NCI-H2196 treated with DMSO at 0.1 percent for 48 hours (cell line): ENCODE data around the gene IGIP.

ENCODE experiments used
- DNase-seq: peaks from one replicate; lab custom pipeline; 2025; ENCODE audit not compliant: unreplicated experiment; lab: John Stamatoyannopoulos, UW

Gene IGIP

DNA sequence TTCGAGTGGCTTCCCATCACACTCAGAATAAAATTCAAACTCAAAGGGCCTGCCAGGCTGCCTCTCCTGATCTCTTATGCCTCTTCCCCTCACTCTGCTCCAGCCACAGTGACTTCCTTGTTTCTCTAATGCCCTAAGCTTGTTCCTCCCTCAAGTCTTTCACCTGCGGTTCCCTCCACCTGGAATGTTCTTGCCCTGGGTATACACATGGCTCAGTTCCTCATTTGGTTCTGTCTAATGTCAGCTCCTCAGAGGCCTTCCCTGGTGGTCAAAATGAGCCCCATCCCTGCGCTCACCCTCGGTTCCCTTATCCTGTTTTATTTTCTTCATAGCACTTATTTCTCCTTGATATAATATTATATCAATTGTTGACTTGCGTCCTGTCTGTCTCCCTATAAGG lies 36.5 kb downstream of the IGIP start:
- no peak for DNase-seq

GRCh38 chr5:140162781-140163180 lies 37.0 kb downstream of the IGIP start:
- DNase-seq: no peak

GRCh38 chr5:140165101-140165922 lies 39.6 kb downstream of the IGIP start:
- no peak for DNase-seq

- DNase-seq: no peak
Observed at GRCh38 chr5:140165923-140166270, 40.2 kb downstream of the IGIP start.

GRCh38 chr5:140166911-140167310 lies 41.2 kb downstream of the IGIP start:
- DNase-seq: no peak

- peak; percentile 31 for DNase-seq
Observed at GRCh38 chr5:140168371-140168770, 42.6 kb downstream of the IGIP start.

DNA sequence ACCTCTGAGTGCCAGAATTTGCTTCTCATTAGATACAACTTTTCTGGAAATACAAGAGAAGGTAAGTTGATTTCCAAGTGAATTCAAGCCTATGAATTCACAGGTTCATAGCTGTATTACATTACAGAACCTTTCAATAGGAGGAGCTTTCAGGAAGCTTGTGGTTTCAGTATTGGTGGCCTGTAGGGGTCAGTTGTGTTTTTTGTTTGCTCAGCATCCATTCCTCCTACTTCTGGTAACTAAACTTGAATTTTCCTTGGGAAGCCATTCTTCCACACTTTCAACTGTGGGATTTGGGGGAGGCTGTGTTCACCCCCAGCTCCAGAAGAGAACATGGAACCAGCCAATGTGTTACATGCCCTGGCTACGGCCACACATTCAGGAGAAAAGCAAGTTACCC lies 43.7 kb downstream of the IGIP start:
- no peak for DNase-seq

DNA sequence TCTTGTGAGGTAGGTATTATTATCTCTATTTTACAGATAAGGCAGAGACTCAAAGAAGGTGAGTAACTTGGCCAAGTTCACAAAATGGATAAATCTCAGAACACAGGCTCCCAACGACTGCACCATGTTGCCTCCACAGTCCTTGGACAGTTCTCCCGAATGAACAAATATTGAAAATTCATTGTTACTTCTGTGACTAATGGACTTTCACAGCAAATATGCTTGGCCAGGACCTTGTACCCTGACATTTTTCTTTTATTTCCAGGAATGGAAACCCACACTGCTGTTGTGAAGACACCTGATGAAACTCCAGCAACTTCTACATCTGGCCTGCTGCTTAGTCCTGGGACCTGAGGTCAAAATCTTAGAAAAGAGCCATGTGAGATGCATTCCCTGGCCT lies 46.7 kb downstream of the IGIP start:
- no peak for DNase-seq

- DNase-seq: no peak
Observed at GRCh38 chr5:140174014-140174413, 48.3 kb downstream of the IGIP start.

DNA sequence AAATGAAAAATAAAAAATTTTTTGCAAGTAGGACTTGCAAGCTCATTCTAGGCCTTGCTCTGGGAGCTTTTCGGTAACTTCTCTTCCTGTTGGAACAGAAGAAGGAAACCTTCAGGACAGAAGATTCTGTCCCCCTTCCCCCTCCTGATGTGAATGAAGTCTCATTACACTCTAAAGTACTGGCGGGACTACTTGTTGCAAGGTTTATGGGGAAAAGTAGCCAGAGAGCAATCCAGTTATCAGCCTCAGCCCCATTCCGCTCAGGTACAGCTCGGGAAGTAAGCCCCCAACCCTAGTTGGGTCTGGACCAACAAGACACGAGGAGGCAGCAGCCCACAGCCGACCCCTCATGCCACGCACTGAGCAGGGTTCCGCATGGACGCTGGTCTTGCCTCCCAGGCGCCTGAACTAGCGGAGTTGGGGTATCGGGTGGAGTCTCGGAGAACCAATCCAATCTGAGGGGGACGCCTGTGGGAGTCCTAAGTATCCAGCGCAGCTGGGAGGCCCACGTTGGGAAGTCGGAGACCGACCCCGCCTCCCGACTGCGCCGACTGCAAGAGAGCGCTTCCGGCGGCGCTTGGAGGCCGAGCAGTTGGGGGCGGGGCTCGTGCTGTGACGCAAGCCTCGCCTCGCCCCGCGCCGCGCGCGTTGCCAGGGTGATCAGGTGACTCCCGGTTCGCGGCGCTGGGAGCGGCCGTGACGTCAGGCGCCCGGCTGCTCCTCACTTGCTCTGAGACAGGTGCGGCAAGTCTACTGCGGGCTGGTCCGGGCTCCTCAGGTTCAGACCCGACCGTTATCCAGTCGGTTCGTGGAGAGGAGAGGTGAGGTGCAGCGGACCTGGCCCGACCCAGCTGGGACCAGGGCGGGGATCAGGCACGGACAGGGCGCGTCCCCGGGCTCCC lies 49.0 kb downstream of the IGIP start, which contains the start of gene CYSTM1:
Gene CYSTM1 (plus strand): TSS at position 724 of the 902 bp plus-strand sequence. CDS start 19,278 bp downstream, outside the sequence.
- DNase-seq: peak; percentile 95

GRCh38 chr5:140175367-140176030 lies 49.8 kb downstream of the IGIP start:
- DNase-seq: no peak

DNA sequence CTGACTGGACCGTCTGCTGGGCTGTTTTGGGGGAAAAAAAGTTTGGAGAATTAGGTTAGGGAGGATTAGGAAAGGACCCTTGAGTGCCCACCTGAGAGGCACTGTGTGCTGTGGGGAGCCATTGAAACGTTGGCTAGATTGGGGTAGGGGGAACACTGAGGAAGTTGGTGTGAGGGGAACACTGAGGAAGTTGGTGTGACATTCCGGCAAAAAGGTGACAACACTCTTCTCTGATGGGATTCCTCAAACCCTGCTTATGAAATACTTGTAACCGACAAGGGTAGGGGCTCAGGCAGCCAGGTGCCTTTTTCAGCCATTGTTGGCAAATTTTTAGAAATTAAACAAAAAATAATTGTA lies 50.3 kb downstream of the IGIP start:
- no peak for DNase-seq

- DNase-seq: no peak
Observed at GRCh38 chr5:140178086-140178410, 52.3 kb downstream of the IGIP start.

DNA sequence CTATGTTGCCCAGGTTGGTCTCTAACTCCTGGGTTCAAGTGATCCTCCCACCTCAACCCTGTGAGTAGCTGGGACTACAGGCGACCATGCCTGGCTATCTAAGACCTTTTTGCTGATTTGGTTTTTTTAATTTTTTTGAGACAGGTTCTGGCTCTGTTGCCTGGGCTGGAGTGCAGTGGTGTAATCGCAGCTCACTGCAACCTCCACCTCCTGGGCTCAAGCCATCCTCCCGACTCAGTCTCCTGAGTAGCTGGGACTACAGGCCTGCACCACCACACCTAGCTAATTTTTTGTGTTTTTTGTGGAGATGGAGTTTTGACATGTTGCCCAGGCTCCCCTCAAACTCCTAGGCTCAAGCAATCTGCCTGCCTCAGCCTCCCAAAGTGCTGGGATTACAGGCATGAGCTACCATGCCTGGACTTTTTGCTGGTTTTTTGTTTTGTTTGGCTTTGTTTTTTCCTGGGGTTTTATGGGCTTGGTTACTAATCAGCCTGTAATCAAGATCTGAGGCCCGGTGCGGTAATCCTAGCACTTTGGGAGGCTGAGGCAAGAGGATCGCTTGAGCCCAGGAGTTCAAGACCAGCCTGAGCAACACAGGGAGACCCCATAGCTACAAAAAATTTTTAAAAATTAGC lies 52.9 kb downstream of the IGIP start:
- no peak for DNase-seq
